ENCODE measurements around the gene EIF4G3.

DNA sequence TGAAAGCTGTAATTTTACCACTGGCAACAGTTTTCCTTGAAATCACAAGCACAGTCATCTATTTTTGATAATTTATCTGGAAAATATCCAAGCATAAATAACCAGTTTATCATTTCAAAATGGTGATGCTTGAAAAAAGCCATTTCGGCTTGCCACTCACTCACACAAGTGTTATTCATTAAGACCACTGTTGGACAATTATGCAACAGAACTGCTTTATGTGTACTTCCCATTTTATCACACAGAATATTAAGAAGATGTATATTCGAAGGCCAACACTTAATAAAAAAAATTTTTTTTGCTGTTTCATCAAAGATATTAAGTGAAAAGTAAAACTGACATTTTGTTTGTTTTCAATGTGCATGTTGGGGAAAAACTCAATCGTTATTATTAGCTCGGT, 62.3 kb downstream of the EIF4G3 start:
- TF ChIP-seq, protein P1, sequence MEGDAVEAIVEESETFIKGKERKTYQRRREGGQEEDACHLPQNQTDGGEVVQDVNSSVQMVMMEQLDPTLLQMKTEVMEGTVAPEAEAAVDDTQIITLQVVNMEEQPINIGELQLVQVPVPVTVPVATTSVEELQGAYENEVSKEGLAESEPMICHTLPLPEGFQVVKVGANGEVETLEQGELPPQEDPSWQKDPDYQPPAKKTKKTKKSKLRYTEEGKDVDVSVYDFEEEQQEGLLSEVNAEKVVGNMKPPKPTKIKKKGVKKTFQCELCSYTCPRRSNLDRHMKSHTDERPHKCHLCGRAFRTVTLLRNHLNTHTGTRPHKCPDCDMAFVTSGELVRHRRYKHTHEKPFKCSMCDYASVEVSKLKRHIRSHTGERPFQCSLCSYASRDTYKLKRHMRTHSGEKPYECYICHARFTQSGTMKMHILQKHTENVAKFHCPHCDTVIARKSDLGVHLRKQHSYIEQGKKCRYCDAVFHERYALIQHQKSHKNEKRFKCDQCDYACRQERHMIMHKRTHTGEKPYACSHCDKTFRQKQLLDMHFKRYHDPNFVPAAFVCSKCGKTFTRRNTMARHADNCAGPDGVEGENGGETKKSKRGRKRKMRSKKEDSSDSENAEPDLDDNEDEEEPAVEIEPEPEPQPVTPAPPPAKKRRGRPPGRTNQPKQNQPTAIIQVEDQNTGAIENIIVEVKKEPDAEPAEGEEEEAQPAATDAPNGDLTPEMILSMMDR (conservative IDR thresholded peaks at IDR 0.05 in 1 of 2, IDR thresholded peaks at IDR 0.05 in 1 of 2; ENCODE audit: low read depth in 1 of 2, low read length in 2 of 2), result no peak
- TF ChIP-seq EZH2 (IDR thresholded peaks at IDR 0.05; ENCODE audit: low read length, missing control alignments), result no peak
